Keratinocyte (primary cell): ENCODE measurements around the gene CD74.

ENCODE experiments used
- CTCF ChIP-seq, 3 experiments: IDR thresholded peaks in 1 of 3; conservative IDR thresholded peaks in 1 of 3; optimal IDR thresholded peaks in 1 of 3; 2 replicates in 2 of 3; 3 replicates in 1 of 3; pipeline versions ENCODE3 to v1.5.1; 2011; ENCODE audit warnings: low read length in 3 of 3, mild to moderate bottlenecking in 3 of 3, moderate library complexity in 2 of 3, control low read depth in 1 of 3, inconsistent platforms in 1 of 3; ENCODE audit not compliant: insufficient read depth in 2 of 3; ENCODE audit errors: extremely low read depth in 1 of 3
- EZH2 ChIP-seq: IDR thresholded peaks from one replicate; pipeline ENCODE4 v1.6.1; 2012; ENCODE audit warnings: inconsistent platforms, mild to moderate bottlenecking, low read length, moderate library complexity

GRCh38 chr5:150448334-150448733 lies 35.6 kb upstream of the CD74 start:
- TF ChIP-seq CTCF (optimal IDR thresholded peaks at IDR 0.05 in 1 of 3, IDR thresholded peaks at IDR 0.05 in 1 of 3, conservative IDR thresholded peaks at IDR 0.05 in 1 of 3; ENCODE audit: extremely low read depth in 1 of 3, insufficient read depth in 2 of 3, low read length in 3 of 3) (no peak), EZH2 (no peak)
